Tibial artery (tissue), 4 donors: ENCODE results near the gene OPN1SW.

ENCODE experiments used
- DNase-seq, 2 donors: peaks; one replicate each; pipeline ENCODE4 v3.0.0-alpha.2; 2019
- H3K27ac ChIP-seq, 2 donors: fragments of 200-600 bp; sonication (generic) in 1 of 2; 1 replicate in 1 of 2; 2 replicates in 1 of 2; pipeline ENCODE4 v1.5.1; 2018 to 2019; ENCODE audit warnings: mild to moderate bottlenecking in 1 of 2
- H3K27me3 ChIP-seq, 2 donors: fragments of 200-600 bp; sonication (generic) in 1 of 2; one replicate each; pipeline versions ENCODE4 v1.5.1 to v1.6.0; 2016 to 2019
- H3K36me3 ChIP-seq, 3 donors: fragments of 200-600 bp; sonication (generic) in 2 of 3; one replicate each; pipeline ENCODE4 v1.5.1; 2016 to 2019; ENCODE audit warnings: mild to moderate bottlenecking in 2 of 3
- H3K4me1 ChIP-seq, 4 donors: fragments of 200-600 bp; sonication (generic) in 2 of 4; 1 replicate in 3 of 4; 2 replicates in 1 of 4; pipeline ENCODE4 v1.5.1; 2016 to 2019
- H3K4me3 ChIP-seq, 2 donors: fragments of 200-600 bp; sonication (generic) in 1 of 2; 1 replicate in 1 of 2; 2 replicates in 1 of 2; pipeline ENCODE4 v1.5.1; 2018 to 2019; ENCODE audit warnings: mild to moderate bottlenecking in 2 of 2
- H3K9me3 ChIP-seq, 3 donors: fragments of 200-600 bp; sonication (generic) in 1 of 3; one replicate each; pipeline ENCODE4 v1.5.1; 2016 to 2019
- CTCF ChIP-seq, 2 experiments: fragments of 200-600 bp in 1 of 2; fragments of 450-650 bp in 1 of 2; IDR thresholded peaks; one replicate each; pipeline ENCODE4 v1.5.1; 2017 to 2019; ENCODE audit warnings: antibody characterized with exemption in 2 of 2, mild to moderate bottlenecking in 1 of 2, moderate library complexity in 1 of 2
- intact Hi-C: fragments of 100-400 bp; cut with DNase I; formaldehyde crosslinking; loops from one replicate; pipeline ENCODE4 v1.15.0; 2023; ENCODE audit warnings: low total_unique reads

Gene OPN1SW, protein sequence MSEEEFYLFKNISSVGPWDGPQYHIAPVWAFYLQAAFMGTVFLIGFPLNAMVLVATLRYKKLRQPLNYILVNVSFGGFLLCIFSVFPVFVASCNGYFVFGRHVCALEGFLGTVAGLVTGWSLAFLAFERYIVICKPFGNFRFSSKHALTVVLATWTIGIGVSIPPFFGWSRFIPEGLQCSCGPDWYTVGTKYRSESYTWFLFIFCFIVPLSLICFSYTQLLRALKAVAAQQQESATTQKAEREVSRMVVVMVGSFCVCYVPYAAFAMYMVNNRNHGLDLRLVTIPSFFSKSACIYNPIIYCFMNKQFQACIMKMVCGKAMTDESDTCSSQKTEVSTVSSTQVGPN

DNA sequence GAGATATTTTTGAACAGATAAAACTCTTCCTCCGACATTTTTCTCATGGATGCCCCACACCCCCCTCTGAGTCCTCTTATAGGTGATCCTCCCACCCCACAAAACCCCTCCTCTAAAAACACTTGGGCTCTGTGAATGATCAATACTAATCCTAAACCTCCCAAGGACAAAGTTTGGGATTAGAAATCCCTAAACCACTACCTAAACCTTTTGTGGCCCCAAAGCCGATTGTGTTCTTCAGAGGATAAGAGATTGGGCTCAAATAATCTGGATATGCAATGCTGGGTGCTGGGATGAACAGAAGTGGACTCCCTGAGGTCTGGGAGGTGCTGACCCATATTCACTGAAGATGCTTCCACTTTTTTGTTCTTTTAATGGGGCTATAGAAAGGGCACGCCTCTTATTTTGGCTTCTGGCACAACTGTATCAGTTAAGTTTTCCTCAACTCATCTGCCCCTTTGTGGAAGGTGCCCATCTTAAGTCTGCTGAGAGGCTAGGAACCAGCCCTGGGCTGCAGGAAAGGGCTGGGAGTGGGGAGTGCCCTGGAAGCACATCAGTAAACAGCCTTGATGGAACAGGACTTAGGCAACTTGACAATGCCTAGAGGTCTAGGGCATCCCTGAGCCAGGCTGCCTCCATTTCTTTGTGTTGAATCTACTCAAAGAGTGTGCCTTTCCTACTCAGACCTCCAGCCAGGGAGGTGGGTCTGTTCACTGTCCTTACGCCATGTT lies at the start of gene OPN1SW:
TSS of gene OPN1SW (minus strand) at position 51 of the 731 bp plus-strand sequence. CDS start at position 38, 13 bp downstream.
- no peak for TF ChIP-seq CTCF (IDR thresholded peaks at IDR 0.05)
- intact Hi-C loops, result no loop called here
- Histone ChIP-seq H3K27me3 (no peaks in the 10 kb centered on the region), H3K27ac (no peak within 1 kb of the TSS), H3K36me3 (peaks cover 9 to 36% (median 33%) of the 10 kb centered on the region in 3 donors), H3K4me3 (no peak within 1 kb of the TSS), H3K9me3 (no peaks in the 10 kb centered on the region), H3K4me1 (peaks cover 0 to 3% (median 0%) of the 10 kb centered on the region in 4 donors)
- no peak for DNase-seq

DNA sequence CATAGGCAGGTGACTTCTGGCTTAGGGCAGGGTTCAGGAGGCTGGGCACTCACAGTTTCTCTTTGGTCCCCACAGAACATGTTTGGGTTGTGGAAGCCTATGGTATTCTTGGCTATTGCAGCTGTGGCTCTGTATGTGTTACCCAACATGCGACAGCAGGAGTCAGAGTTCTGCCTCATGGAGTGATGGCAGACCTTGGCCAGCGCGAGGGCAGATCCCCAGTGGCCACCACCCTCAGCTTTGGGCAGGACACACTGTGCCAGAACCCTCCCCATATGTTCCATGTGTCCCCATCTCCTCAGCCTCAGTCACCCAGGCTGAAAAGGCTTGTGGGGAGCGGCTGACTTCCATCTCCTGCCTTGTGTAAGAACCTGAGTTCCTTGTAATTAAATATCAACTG lies 46.1 kb upstream of the OPN1SW start:
- Histone ChIP-seq H3K27me3 (no peaks in the 10 kb centered on the region), H3K4me3 (no peak overlapping the region), H3K9me3 (no peaks in the 10 kb centered on the region), H3K36me3 (no peaks in the 10 kb centered on the region), H3K4me1 (no peaks in the 10 kb centered on the region), H3K27ac (no peak overlapping the region)
- TF ChIP-seq CTCF (IDR thresholded peaks at IDR 0.05), result no peak
- intact Hi-C loops, result no loop called here
- no peak for DNase-seq

DNA sequence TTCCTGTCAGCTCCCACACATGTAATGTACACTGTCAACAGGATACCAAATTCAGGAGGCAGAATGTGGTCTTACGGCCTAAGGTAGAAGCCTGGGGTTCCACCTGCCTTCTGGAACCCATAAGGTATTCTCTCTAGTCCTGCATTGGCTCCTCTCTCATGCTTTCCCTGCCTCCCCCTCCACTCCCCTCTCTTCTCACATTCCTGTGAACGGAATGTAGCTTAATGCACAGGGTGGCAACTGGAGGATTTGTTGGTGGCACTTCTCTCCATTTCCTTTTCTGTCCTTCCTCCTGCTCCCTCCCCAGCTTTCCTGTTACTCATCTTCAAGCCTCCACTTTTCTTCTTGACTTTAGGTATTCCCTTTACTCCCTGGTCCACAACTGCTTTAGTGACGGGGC lies 43.1 kb upstream of the OPN1SW start:
- H3K9me3 ChIP-seq, result no peaks in the 10 kb centered on the region
- no peak overlapping the region for H3K27ac ChIP-seq
- no peak overlapping the region for H3K4me3 ChIP-seq
- no peaks in the 10 kb centered on the region for H3K36me3 ChIP-seq
- H3K27me3 ChIP-seq, result no peaks in the 10 kb centered on the region
- intact Hi-C loops, result no loop called here
- H3K4me1 ChIP-seq, result no peaks in the 10 kb centered on the region
- TF ChIP-seq CTCF (IDR thresholded peaks at IDR 0.05), result no peak
- DNase-seq, result no peak

DNA sequence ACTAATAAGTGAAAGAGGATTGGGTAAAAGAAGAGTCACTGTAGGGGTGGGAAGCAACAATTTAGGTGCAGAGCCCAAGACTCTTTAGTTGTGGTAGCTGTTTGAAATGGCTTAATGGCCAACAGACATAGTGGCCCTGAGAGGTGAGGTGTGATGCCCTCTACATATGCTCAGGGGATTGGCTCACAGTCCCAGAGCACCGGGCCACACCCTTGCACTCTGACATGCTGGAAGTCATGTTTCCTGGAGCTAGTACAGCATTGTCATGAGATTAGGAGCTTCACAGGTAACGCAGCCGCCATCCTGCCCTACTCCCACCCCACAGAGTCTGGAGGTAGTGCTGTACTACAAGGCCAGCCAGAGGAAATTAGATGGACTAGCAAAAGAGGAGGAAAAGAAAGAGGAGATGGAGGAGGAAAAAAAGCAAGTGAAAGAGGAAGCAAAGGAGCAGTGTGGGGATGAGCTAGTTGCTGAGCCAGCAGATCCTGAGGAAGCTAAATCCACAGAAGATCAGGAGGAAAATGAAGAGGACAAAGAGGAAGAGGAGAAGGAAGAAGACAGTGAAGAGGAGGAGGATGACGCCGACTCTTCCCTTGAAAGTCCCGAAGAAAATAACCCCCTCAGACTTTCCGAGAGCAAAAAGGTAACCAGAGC lies 39.8 kb upstream of the OPN1SW start:
- H3K9me3 ChIP-seq, result no peaks in the 10 kb centered on the region
- H3K27me3 ChIP-seq, result no peaks in the 10 kb centered on the region
- no peaks in the 10 kb centered on the region for H3K4me1 ChIP-seq
- no peak overlapping the region for H3K27ac ChIP-seq
- H3K36me3 ChIP-seq, result no peaks in the 10 kb centered on the region
- H3K4me3 ChIP-seq, result no peak overlapping the region
- TF ChIP-seq CTCF (IDR thresholded peaks at IDR 0.05), result no peak
- no peak for DNase-seq
- intact Hi-C loops, result no loop called here

GRCh38 chr7:128814499-128814898 lies 38.9 kb upstream of the OPN1SW start:
- Histone ChIP-seq H3K4me1 (no peaks in the 10 kb centered on the region), H3K4me3 (no peak overlapping the region), H3K27me3 (no peaks in the 10 kb centered on the region), H3K27ac (no peak overlapping the region), H3K36me3 (peaks cover 0 to 5% (median 0%) of the 10 kb centered on the region in 3 donors), H3K9me3 (no peaks in the 10 kb centered on the region)
- intact Hi-C loops, result no loop called here
- DNase-seq, result no peak
- no peak for TF ChIP-seq CTCF (IDR thresholded peaks at IDR 0.05)
